Activated CD8-positive, alpha-beta memory T cell treated with anti-CD3 and anti-CD28 coated beads for 24 hours (primary cell): ENCODE measurements around the gene GPR78.
"Not testable (repeated sequence)": the region's sequence is repeated elsewhere in the genome, so short reads cannot be mapped to it uniquely, and the experiment has no call there.

Source experiments
- DNase-seq: peaks from one replicate; pipeline ENCODE4 v3.0.0-alpha.2; 2020

The GPR78 gene

DNA sequence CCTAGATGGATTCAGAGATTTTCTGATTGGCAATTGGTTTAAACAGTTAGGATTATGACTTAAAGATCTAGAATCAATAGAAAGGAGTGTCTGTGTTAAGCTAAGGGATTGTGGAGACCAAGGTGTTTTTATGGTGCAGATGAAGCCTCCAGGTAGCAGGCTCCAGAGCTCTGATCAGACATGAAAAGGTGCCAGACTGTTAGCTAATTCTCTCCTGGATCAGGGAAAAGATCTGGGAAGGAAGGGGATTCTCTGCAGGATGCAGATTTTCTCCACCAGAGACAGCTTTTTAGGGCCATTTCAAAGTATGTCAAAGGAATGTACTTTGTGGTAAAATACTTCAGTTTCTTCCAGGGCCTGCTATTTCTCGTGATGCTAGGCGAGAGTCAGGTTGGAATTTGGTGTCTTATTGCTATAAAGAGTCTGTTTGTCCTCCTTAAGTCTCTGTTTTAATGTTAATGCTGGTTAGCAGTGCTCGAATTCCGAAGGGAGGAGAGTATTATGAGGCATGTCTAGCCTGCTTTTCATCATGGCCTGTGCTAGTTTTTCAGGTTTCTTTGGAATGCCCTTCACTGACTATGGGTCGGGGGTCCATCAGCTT is 12.0 kb upstream of the GPR78 start:
- DNase-seq, result no peak

DNA sequence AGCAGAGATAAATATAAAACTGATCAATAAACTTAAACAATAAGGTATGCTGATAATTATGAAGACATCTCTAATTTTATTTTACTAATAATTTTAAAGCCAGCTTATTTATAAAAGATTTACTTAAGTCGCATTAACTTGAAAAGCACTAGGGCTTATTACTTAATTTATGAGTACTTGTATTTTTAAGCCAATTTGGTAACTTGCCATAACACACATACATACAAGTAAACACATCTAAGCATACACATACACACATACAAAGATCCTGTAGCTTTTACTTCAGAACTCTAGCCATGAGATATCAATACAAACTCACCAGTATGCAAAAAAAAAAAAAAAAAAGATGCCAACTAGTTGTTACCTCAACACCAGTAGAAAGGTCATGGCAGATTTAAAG is 10.0 kb upstream of the GPR78 start:
- no peak for DNase-seq

GRCh38 chr4:8571702-8572685 is 8.2 kb upstream of the GPR78 start:
- DNase-seq, result no peak

DNA sequence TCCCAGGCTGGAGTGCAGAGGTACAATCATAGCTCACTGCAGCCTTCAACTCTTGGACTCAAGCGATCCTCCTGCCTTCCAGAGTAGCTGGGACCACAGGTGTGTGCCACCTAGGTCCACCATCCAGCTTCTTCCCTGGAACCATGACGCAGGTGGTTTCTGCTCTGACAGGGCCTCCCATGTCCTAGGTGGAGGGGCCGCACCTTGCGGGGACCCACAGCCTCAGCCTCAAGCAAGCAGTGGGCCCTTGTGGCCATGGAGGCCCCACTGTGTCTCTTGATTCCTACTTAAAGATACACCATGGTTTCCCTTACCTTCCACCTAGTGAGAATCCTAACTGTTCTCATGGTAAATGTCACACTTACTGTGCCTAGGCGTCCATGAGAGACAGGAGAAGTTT is 6.9 kb upstream of the GPR78 start:
- DNase-seq, result no peak

- no peak for DNase-seq
These were observed 5.3 kb upstream of the GPR78 start for GRCh38 chr4:8574796-8575370.

GRCh38 chr4:8575457-8575856 is 4.7 kb upstream of the GPR78 start:
- no peak for DNase-seq

- not testable (repeated sequence) for DNase-seq
These were observed 3.6 kb upstream of the GPR78 start for GRCh38 chr4:8576591-8576990.

GRCh38 chr4:8577046-8577445 is 3.1 kb upstream of the GPR78 start:
- DNase-seq, result no peak

DNA sequence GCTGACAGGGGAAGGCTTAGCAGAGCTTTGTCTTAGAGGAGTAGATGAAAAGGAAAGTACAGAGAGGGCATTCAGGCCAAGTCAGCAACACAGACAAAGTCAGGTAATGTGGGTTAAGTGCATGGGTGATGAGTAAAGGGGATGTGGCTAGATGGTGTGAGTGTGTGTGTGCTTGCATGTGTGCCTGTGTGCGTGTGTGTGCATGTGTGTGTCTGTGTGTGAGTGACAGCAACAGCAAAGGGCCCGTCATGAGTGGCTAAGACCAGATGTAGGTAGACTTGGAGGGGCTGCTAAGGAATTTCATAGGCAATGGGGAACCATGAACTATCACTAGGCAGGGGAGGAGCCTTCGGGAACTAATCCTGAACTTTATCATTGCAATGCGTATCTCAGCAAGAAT is 2.2 kb upstream of the GPR78 start:
- no peak for DNase-seq

DNA sequence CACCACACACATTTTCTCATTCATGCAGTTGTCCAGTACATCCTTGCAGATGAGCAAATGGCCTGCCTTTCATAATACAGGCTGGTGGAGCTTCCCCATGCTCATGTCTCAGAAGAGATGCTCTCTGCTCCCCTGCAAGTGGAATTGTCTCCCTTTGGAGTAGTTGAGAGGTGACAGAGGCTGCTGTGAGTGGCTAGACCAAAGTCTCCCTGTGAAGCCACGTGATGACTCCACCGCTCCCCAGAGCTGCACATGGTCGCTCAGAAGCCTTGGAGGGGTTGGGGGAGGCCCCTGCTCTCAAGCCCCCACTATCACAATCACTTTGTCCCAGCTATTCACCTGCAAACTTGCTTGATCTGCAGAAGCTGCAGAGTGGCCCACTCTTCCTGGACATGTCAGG is 1.5 kb upstream of the GPR78 start:
- no peak for DNase-seq

DNA sequence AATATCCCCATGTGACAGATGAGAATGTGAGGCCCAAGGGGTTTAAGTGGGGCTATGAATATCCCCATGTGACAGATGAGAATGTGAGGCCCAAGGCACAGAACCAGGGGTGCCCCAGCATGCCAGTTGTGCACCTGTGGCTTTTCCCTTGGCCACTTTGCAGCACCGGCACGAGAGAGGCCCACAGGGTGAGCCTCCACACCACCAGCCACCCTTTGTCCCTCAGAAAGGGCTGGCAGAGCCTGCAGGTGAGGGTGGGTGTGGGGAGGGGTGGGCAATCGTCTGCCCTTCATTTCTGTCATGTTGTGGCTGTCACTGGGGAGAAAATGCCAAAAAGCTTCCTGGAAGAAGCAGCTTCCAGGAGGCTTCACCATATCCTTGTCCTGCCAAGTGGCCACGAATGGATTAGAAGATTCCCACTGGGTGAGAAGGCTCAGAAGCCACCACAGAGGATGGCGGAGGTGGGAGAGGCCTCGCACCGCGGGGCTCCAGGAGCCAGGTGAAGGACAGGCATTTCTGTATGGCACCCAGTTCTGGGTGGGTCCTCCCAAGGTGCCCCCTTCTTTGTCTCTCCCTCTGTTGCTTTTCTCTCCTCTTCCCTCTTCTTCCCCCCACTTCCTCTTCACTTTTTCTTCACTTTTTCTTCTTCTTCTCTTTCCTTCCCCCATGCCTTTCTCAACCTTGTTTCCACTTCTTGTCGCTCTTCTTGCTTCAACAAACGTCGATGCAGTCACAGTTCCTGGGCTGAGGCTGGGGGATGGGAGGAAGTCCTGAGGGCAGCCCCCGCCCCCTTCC is 469 bp upstream of the GPR78 start:
- DNase-seq, result no peak

DNA sequence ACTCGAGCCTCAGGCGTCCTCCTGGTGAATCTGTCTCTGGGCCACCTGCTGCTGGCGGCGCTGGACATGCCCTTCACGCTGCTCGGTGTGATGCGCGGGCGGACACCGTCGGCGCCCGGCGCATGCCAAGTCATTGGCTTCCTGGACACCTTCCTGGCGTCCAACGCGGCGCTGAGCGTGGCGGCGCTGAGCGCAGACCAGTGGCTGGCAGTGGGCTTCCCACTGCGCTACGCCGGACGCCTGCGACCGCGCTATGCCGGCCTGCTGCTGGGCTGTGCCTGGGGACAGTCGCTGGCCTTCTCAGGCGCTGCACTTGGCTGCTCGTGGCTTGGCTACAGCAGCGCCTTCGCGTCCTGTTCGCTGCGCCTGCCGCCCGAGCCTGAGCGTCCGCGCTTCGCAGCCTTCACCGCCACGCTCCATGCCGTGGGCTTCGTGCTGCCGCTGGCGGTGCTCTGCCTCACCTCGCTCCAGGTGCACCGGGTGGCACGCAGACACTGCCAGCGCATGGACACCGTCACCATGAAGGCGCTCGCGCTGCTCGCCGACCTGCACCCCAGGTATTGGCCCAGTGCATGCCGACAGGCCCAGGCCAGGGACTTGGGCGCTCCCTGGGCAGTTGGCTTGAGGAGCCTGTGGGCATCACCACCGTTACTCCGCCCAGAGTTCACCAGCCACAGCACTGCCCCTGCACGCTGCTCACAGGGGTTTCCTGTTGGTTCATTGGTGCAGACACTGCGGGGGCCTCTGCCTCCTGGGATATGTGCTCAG is 1.1 kb downstream of the GPR78 start:
- no peak for DNase-seq

DNA sequence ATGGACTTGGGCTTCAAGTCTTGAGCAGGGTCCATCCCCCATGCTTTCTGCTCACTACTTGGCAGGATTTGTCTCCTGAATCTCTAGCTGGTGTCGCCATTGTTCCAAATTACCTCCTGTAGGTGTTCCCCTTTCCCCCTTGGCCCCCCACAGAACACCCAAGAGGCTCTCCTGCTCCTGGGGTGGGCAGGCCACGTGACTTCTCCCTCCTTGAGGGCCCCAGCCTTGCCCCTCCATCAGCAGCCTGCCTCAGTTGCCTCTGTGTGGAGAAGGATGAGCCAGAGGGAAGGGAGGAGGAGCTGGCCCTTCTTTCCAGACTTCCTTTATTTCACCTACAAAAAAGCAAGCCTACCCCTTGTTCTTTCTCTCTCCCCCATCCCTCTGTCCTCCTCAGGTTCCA is 1.8 kb downstream of the GPR78 start:
- DNase-seq, result no peak

- DNase-seq, result no peak
These were observed 2.2 kb downstream of the GPR78 start for GRCh38 chr4:8582436-8582835.

GRCh38 chr4:8582941-8583654 is 2.9 kb downstream of the GPR78 start:
- no peak for DNase-seq

DNA sequence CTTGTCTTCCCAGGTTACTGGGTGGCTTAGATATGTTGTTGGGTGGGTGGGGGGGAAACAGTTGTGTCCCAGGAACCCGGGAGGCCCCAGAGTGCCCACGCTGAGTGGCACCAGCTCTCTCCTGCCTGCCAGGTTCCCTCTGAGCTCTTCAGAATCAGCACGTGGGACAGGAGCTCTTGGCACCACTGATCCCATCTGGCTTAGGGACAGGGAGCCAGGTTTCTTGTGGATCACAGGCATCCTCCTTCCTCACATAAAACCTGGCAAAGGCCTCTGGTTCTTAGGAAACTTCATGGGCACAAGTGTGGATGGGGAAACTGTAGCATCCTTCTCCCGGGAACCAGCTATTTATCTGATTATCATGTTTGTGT is 3.4 kb downstream of the GPR78 start:
- no peak for DNase-seq

DNA sequence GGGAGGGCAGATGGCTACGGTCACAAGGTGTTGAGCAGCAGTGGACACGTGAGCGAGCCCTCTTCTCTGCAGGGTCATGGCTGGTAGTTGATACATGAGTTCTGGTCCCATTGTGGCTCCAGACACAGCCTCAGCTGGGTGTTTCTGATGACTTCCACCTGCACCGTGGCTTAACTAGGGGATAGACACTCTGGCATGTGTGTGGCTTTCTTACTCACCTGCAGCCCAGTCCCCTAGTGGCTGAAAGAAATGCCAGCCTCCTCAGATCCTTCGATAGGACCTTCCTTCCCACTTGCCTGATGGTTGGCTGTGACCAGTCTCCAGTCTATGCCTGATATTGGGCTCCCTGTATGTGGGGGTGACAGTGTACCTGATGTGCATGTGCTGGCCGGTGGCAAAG is 5.0 kb downstream of the GPR78 start:
- DNase-seq, result no peak

DNA sequence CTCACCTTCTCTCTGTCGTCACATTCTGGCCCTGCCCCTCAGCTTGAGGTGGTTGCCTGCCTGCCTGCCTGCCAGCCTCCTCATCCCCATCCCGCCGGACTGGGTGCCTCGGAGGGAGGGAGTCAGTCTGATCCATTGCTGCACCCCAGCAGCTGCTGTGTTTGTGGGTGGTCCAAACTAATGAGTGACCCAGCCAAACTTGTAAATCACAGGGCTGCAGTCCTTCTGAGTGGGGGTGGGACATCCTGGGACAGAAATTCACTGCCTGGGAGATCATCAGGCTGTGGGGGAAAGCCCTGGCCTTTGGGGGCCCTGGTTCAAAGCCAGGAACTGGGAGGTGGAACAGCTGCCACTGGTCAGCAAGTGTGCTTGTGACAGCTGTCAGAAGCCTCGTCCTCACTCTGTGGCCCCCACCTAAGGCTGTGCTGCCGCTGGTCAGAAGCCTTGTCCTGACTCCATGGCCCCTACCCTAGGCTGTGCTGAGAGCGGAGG is 5.6 kb downstream of the GPR78 start:
- no peak for DNase-seq

DNA sequence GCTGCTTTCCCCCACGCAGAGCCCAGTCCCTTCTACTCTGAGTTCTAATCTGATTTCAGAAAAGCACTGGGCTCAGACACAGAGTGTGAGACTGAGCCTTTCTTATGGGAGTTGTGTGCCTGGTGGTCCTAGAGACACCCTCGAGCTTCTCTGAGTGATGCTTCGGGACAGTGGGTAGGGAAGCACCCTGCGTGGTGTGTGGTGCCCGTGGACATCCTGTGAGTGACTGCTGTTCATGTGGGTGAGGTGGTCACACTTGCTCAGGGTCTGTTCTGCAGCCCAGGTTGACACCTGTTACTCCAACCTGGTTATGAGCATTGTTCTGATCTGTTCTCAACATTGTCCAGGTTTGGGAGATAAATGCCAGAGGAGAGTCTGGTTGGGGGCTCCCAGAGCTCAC is 6.1 kb downstream of the GPR78 start:
- DNase-seq, result no peak

DNA sequence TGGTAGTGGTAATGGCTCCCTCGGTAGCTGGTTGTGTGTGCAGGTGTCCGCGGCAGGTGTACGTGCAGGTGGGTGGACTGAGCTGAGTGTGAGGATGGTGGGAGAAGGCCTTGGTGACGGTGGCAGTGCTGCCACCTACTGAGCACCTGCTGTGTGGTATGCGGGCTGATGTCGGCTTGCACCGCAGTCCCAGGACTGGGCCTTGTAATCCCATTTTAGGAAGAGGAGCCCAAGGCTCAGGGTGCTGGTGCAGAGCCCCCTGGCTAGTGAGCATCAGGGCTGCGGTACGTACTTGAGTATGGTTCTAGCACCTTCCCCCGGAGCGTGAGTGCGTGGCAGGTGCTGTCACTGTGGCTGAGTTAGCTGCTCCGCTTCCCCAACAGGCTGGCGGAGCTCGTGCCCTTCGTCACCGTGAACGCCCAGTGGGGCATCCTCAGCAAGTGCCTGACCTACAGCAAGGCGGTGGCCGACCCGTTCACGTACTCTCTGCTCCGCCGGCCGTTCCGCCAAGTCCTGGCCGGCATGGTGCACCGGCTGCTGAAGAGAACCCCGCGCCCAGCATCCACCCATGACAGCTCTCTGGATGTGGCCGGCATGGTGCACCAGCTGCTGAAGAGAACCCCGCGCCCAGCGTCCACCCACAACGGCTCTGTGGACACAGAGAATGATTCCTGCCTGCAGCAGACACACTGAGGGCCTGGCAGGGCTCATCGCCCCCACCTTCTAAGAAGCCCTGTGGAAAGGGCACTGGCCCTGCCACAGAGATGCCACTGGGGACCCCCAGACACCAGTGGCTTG is 6.7 kb downstream of the GPR78 start:
- no peak for DNase-seq
